GM12864 (cell line): ENCODE results near the gene KIAA1549.

Experiments
- DNase-seq: peaks from one replicate; pipeline ENCODE4 v3.0.0-alpha.2; 2011; ENCODE audit warnings: low read depth
- H3K4me3 ChIP-seq: 2 replicates; pipeline ENCODE4 v1.5.1; 2011; ENCODE audit warnings: mild to moderate bottlenecking, low read depth, low read length, control low read depth
- TF ChIP-seq, protein P1 (sequence below): IDR thresholded peaks from 2 replicates; pipeline ENCODE4 v1.5.1; 2011; ENCODE audit warnings: low read depth, mild to moderate bottlenecking, moderate library complexity, low read length, control low read depth, inconsistent platforms; ENCODE audit errors: missing control alignments

The KIAA1549 gene

DNA sequence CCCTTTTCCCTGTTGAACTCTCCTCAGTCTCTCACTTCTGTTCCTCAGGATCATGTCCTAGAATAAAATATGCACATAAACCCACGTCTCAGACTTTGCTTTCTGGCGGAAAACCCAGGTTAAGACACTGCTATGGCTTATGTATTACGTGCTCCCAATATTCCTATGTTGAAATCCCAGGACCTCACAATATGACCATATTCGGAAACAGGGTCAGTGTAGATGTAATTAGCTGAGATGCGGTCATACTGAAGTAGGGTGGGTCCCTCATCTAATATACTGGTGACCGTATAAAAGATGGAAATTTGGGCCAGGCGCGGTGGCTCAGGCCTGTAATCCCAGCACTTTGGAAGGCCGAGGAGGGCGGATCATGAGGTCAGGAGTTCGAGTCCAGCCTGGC, 59.9 kb downstream of the KIAA1549 start:
- TF ChIP-seq, protein P1, sequence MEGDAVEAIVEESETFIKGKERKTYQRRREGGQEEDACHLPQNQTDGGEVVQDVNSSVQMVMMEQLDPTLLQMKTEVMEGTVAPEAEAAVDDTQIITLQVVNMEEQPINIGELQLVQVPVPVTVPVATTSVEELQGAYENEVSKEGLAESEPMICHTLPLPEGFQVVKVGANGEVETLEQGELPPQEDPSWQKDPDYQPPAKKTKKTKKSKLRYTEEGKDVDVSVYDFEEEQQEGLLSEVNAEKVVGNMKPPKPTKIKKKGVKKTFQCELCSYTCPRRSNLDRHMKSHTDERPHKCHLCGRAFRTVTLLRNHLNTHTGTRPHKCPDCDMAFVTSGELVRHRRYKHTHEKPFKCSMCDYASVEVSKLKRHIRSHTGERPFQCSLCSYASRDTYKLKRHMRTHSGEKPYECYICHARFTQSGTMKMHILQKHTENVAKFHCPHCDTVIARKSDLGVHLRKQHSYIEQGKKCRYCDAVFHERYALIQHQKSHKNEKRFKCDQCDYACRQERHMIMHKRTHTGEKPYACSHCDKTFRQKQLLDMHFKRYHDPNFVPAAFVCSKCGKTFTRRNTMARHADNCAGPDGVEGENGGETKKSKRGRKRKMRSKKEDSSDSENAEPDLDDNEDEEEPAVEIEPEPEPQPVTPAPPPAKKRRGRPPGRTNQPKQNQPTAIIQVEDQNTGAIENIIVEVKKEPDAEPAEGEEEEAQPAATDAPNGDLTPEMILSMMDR: no peak
- no peak for DNase-seq
- no peak overlapping the region for H3K4me3 ChIP-seq

DNA sequence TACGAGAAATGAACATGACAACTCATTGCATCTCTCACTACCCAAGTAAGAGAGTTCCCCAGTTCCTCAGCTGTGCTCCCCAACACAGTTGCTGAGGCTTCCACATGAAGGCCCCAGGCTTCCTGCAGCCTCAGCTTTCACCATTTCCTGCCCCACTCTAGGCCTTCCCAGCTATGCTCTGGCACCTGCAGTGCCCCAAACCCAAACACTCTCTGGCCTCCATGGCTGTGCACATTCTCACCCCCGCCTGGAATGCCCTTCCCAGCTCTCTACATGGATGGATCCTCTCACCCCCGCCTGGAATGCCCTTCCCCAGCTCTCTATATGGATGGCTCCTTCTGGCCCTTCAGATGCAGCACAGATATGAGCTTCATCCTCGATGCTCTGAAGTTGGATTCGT, 61.3 kb downstream of the KIAA1549 start:
- TF ChIP-seq, protein P1: no peak
- no peak overlapping the region for H3K4me3 ChIP-seq
- DNase-seq: no peak

DNA sequence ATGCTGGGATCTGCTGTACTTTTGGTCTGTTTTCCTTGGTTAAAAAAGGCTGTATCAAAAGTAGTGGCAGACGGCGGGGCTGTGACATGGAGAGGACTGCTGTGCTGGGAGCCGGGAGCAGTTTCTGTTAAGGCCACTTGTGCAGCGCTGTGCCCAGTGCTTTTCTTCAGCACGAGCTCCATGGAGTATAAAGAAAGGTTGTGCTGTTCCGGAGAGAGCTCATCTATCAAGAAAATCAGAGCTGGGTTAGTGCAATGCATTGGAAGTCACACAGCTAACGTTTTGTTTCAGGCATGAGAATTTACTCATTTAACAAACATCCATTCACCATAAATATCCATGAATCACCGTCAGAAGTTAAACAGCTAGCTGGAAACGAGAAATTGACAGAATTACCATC, 62.0 kb downstream of the KIAA1549 start:
- no peak overlapping the region for H3K4me3 ChIP-seq
- TF ChIP-seq, protein P1: no peak
- DNase-seq: no peak

DNA sequence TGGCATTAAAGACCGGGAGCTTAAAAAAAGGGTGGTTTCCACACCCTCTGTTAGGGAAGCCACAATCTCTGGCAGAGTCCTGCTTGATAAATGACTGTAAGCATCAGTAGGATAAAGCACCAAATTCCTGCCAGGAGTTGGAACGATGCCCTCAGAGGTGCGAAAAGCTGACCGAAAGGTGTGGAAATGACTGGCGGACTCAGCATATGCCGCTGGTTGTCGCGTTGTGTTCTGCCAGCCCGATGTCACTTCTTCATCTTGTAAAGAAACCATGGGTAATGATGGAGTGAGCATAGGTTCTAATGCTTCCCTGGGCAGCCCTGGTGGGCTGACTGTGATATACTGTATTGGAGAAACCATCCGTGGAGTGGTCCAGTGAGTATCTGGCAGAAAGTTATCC, 62.4 kb downstream of the KIAA1549 start:
- H3K4me3 ChIP-seq: no peak overlapping the region
- DNase-seq: no peak
- TF ChIP-seq, protein P1: no peak

DNA sequence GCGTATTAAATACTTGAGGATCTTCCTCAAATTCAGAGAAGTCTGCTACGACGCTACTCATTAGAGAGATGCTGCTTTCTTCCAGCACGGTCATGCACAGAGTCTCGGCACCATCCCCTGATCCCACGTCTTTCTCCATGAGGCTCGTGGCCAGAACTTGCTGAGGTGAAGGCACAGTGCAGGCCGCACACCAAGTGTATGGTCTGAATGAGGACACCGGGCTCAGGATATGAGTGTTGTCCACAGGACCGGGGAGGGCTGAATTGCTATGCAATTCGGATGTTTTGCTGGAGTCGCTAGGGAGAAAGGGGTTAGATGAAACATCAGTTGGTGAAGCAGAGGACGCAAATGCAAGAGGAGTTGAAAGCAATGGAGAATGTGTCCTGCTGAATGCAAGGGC, 63.0 kb downstream of the KIAA1549 start:
- TF ChIP-seq, protein P1: no peak
- H3K4me3 ChIP-seq: no peak overlapping the region
- no peak for DNase-seq

DNA sequence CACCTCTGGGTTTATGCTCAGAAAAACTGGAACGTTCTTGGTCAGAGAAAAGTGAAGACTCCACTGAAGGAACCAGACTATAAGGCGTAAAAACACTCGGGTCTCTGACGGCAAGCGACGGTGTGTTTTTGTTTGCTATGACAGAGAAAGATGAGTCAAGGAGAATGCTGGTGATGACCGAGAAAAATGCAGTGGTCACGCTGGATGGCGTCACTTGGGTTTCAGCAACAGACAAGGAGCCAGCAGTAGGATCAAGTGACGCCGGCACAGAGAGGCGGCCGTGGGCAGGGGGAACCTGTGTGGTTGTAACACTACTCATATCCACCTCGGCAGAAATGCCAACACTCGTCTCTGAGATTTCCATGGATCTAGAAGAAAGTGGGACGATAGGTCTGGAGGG, 63.4 kb downstream of the KIAA1549 start:
- no peak for DNase-seq
- no peak overlapping the region for H3K4me3 ChIP-seq
- TF ChIP-seq, protein P1: no peak

DNA sequence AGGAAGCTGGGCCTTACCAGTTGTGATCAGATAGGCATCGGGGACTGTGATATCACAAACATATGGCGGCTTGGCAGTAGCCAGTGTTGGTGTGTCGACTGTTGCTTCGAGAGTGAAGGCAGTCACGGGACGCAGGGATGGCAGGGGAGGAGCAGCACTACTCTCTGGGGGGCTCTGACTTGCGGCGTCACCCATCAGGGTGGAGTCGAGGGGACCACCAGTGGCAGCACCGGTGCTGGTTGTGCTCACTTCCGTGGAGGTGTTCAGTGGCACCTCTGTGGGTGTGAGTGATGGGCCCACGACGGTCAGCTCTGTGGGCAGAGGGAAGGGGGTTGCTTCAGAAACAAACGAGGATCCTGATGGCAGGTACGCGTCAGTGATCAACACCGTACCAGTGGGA, 64.5 kb downstream of the KIAA1549 start:
- no peak for DNase-seq
- no peak overlapping the region for H3K4me3 ChIP-seq
- TF ChIP-seq, protein P1: no peak
